HG03520 (cell line): ENCODE measurements around the gene FZR1.

Experiments
- ATAC-seq: cut with Tn5 transposase; IDR thresholded peaks from one replicate; pipeline ENCODE4 v1.9.1; 2021; ENCODE audit warnings: mild to moderate bottlenecking, moderate library complexity; ENCODE audit not compliant: unreplicated experiment

The FZR1 gene

DNA sequence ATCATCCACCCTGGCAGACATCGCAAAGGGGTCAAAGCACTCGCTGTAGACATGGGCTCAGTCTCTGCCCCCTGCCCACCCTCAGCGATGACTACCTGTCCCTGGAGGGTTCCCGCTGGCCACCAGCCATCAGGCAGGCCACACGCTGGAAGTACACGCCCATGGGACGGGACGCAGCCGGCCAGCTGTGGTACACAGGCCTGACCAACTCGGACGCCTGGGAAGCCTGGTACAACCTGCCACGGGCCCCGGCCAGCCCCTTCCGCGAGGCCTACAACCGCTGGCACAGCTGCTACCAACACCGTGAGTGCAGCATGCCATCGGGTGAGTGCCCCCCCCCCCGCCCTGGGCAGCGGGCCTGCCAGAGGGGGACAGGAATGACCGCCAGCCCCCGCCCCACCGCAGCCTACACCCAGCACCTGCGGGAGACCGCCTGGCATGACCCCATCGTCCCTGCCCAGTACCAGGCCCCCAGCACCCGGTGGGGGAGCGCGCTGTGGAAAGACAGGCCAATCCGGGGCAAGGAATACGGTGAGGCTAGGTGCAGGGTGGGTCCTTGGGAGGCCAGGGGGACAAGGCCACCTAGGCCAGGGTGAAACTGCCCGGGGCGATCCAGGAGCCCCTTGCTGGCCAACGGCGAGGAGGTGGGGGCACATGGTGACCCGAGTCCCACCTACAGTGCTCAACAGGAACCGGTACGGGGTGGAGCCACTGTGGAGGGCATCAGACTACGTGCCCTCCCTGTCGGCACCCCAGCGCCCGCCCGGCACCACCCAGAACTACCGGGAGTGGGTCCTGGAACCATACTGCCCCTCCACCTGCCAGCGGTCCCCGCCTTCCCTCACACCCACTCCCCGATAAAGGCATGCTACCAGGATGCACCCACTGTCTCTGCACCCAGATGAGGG is 37.3 kb downstream of the FZR1 start:
- ATAC-seq: no peak

GRCh38 chr19:3544058-3544376 is 37.9 kb downstream of the FZR1 start:
- no peak for ATAC-seq

- no peak for ATAC-seq
These were observed 38.9 kb downstream of the FZR1 start for GRCh38 chr19:3544742-3545668.

GRCh38 chr19:3545669-3546034 is 39.5 kb downstream of the FZR1 start:
- ATAC-seq: no peak

DNA sequence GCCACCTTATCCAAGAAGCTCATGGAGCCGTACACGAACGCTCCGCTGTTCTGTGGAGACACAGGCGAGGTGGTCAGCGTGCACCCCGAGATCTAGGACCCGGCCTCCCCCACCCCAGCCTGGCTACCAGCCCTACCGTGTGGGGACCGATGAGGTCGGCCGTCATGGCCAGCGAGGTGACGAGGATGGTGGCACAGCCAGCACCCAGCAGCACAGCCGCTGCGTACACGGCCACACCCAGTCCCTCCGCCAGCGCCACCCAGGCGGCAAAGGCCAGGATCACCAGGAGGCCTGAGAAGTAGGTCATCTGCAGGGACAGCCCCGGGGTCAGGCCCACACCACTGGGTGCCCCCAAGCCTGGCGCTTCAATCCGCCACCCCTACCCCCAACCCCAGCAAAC is 40.0 kb downstream of the FZR1 start:
- no peak for ATAC-seq

GRCh38 chr19:3547301-3547731 is 41.2 kb downstream of the FZR1 start:
- ATAC-seq: no peak

- no peak for ATAC-seq
These were observed 41.7 kb downstream of the FZR1 start for GRCh38 chr19:3547767-3548282.

- ATAC-seq: no peak
These were observed 42.5 kb downstream of the FZR1 start for GRCh38 chr19:3548606-3549005.

DNA sequence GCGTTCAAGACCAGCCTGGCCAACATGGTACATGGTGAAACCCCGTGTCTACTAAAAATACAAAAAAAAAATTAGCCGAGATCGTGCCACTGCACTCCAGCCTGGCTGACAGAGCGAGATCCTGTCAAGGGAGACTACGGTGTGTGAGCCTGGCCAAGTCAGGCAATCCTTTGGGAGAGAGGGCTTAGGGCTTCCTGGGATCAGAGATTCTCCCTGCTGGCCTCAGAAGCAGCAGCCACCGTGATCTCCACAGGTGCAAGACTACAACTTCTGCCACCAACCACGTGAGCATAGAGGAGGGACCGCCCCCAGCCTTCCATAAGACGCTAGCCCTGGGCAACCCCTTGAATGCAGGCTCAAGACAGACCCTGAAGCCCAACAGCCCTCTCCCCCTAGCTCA is 43.7 kb downstream of the FZR1 start:
- no peak for ATAC-seq

- ATAC-seq: no peak
These were observed 45.1 kb downstream of the FZR1 start for GRCh38 chr19:3550947-3551791.

DNA sequence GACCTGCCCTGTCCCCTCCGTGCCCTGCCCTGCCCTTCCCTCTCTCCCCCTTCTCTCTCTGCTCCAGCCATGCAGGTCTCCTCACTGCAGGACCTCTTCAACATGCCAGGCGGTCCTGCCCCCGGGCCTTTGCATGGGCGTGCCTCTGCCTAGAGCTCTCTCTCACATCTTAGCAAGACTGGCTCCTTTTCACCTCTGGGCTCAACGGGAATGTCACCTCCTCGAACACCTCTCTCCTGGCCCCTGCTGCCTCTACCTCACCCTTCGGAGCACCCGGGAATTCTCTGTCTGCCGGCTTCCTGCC is 45.6 kb downstream of the FZR1 start:
- ATAC-seq: no peak

DNA sequence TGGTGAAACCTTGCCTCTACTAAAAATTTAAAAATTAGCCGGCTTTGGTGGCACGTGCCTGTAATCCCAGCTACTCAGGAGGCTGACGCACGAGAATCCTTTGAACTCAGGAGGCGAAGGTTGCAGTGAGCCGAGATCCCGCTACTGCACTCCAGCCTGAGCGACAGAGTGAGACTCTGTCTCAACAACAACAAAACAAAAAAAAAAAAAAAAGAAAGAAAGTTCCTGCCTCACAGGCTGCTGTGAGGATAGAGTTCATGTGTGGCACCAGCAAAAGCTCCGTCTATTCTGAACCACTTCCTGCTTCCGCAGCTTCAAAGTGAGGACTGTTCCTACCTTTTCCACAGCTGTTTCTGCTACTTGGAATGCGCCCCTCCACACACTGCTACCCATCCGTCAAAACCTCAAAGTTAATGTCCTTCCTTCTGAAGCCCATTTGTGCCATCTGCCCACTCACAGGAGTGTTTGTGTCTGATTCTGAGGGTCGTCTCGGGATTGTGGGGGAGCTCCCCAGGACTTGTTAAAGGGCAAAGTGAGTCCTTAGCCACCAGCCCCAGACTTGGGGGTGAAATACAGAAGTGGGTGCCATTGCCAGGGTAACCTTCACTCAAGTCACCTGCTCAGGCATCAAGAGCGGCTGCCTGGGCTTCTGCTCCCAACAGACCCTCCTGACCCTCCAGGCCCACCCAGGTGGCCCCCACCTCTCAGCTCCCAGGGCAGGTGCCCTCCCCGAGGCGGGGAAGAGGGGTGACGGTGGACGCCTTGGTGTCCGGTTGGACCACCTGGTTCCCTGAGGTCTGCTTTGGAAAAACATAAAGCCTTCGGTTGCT is 48.4 kb downstream of the FZR1 start:
- no peak for ATAC-seq

DNA sequence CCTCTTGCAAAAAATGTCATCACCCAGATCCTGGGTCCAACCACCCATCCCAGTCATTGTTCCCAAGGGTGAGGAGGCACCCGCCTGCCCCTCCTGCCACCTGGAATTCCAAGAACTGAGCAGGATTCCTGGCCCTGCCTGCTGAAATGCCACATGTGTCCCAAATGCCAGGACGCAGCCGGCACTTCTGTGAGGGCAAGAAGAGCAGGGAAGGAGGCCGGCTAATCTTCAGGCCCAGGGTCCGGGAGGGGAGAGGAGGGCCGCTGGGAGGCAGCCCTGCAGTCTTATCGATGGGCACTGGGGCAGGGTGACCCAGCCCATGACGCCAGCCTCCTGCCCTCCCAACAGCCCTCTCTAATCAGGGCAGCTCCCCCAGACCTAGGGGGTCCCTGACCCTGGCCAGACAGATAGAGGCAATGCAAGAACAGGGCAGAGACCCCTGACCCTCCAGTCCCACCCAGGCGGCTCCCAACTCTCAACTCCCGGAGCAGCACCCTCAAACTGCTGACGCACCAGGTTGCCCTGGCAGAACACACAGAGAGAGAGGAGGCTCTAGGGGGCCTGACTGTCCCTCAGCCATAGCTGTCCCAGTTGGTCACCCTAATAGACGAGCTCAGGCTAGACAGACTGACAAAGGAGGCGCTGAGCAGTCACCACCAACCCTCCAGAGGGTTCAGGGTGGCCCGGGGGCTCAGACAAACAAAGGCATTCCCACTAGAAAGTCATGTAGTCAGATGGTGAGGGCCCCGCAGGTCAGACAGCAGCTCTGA is 49.7 kb downstream of the FZR1 start:
- ATAC-seq: no peak

GRCh38 chr19:3556423-3556977 is 50.4 kb downstream of the FZR1 start:
- no peak for ATAC-seq

GRCh38 chr19:3556978-3557460 is 50.9 kb downstream of the FZR1 start:
- peak; percentile 21 for ATAC-seq

DNA sequence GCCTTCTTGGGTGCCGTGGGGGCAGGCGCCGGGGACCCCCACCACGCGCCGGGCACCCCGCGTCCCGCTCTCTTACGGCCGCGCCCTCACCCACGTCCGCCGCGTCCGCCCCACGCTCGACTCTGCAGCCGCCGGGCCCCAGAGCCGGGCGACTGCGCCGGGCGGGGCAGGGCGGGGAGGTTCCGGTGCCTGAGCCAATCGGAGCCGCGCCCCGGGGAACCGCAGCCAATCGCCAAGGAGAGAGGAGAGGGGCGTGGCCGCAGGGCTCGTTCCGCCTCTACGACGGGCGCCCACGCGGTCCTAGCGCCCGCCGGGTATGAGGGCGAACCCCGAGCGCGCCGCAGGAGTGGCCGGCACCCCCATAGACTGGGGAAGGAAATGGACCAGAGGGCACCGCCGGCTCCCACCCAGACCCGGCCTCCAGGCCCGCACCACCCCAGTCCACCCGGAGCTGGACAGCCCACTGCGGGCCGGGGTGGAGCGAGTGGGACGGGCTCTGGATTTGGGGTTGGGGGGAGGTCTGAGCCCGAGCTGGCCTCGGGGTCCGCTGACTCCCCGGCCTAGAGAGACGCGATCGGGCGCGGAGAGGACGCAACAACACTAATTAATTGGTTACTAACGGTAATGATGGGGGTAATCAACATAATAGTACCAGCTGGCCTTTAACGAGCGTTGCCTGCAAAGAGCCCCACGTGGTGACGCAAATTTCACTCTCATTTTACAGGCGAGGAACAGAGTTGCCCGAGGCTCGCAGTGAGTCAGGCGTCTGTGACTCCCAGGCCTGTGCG is 51.5 kb downstream of the FZR1 start, which contains the start of gene MFSD12:
MFSD12 (minus strand) TSS at position 126 of the 788 bp plus-strand sequence. CDS start 183 bp downstream, outside the sequence.
- peak; percentile 73 for ATAC-seq

DNA sequence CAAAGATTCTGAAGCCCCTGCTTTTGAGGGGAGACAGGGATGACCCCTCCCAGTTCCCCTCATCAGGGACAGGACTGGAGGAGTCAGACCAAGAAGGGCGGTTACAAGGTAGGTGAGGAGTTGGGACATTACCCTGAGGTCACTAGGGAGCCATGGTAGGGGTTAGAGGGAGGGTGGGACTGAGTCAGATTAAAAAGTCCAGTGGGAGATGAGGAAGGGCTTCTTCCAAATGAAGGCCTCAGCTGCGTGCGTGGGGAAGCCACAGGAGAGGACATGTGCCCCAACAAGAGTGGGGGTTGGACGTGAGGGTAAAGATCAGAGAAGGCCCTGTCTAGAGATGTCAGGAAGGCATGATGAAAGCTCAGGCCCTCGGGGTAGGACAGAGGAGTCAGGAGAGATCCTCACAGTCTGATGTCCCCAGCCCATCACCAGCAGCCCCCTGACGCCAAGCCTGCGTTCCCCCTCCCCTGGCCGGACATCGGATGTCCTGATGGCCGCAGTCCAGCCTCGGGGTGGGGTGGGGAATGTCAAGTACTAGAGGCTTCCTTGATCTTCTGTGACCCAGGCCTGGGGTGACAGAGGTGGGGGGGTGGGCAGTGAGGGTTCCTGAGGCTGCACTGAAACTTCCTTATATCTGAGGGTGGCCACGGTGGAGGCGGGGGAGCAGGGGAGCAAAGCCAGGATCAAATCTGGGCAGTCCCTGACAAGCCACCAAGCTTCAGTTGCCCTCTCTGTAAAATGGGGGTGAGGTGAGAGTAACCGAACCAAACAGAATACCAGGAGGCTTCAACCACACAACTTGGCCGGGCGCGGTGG is 57.8 kb downstream of the FZR1 start:
- ATAC-seq: no peak
